Upper lobe of left lung (tissue), 6 donors: ENCODE data around the gene TMEM108. TPM values are rescaled to one million over a fixed set of nuclear protein-coding genes. Genes with fewer than 3 reads are reported as not detected.

ENCODE experiments used
- ATAC-seq, 2 donors: fragments of 200-7000 bp; cut with Tn5 transposase; one replicate each; pipeline ENCODE4 v1.9.1; 2022; ENCODE audit warnings: mild to moderate bottlenecking in 2 of 2, moderate library complexity in 2 of 2; ENCODE audit not compliant: low FRiP score in 2 of 2
- DNase-seq, 2 donors: peaks; one replicate each; pipeline ENCODE4 v3.0.0-alpha.2; 2019 to 2020
- H3K27ac ChIP-seq, 4 donors: fragments of 200-600 bp; sonication (generic); one replicate each; pipeline ENCODE4 v1.5.1; 2016 to 2019
- H3K27me3 ChIP-seq, 4 donors: fragments of 200-600 bp; sonication (generic); one replicate each; pipeline ENCODE4 v1.5.1; 2017 to 2019
- H3K36me3 ChIP-seq, 4 donors: fragments of 200-600 bp; sonication (generic); one replicate each; pipeline ENCODE4 v1.5.1; 2016 to 2019
- H3K4me1 ChIP-seq, 4 donors: fragments of 200-600 bp; sonication (generic); one replicate each; pipeline ENCODE4 v1.5.1; 2018 to 2019
- H3K4me3 ChIP-seq, 4 donors: fragments of 200-600 bp; sonication (generic); one replicate each; pipeline ENCODE4 v1.5.1; 2017 to 2019; ENCODE audit warnings: mild to moderate bottlenecking in 2 of 4, moderate library complexity in 1 of 4
- H3K9me3 ChIP-seq, 4 donors: fragments of 200-600 bp; sonication (generic); one replicate each; pipeline ENCODE4 v1.5.1; 2018 to 2019
- EP300 ChIP-seq, 4 donors: sonication (generic); formaldehyde crosslinking; IDR thresholded peaks; one replicate each; pipeline ENCODE4 v1.5.1; 2017; ENCODE audit warnings: antibody characterized with exemption in 4 of 4, control low read depth in 2 of 4
- POLR2A ChIP-seq, 4 donors: fragments of 450-650 bp; IDR thresholded peaks; one replicate each; pipeline ENCODE4 v1.5.1; 2016 to 2017; ENCODE audit warnings: antibody characterized with exemption in 4 of 4, mild to moderate bottlenecking in 2 of 4
- POLR2AphosphoS5 ChIP-seq, 2 donors: sonication (generic); formaldehyde crosslinking; IDR thresholded peaks; one replicate each; pipeline ENCODE4 v1.5.1; 2017; ENCODE audit warnings: antibody characterized with exemption in 2 of 2
- WGBS, 2 donors: methylation state at CpG; one replicate each; pipeline ENCODE4 v1.1.5; 2017 to 2018; 5-methylcytosine and 5-hydroxymethylcytosine counted together
- total RNA-seq, 6 donors: library from RNA; depleted of rRNA in 4 of 6; stranded (reverse); fragments of >200 nt in 4 of 6; gene quantifications; one replicate each; pipeline versions ENCODE4 v1.1.0 to v1.2.1, GENCODE V29; 2016 to 2021
- TF ChIP-seq, protein P1 (sequence below), 6 experiments: fragments of 450-650 bp in 4 of 6; fragments of 200-600 bp in 2 of 6; sonication (generic) in 2 of 6; IDR thresholded peaks; one replicate each; pipeline ENCODE4 v1.5.1; 2016 to 2019; ENCODE audit warnings: antibody characterized with exemption in 6 of 6
- donor health status: DM: no; HTN: no; CAD: no; lungs with moderate emphysema.
- donor health status: DM: no; HTN: yes; CAD: no; lungs with severe emphysema.

TMEM108 gene
- total RNA-seq, 6 donors from 2014 or later: 3.1 to 13.0 (median 7.9) TPM

- DNase-seq: no peak
- H3K9me3 ChIP-seq: no peaks in the 10 kb centered on the region
- H3K4me1 ChIP-seq: peaks cover 0 to 6% (median 6%) of the 10 kb centered on the region in 4 donors
- H3K4me3 ChIP-seq: no peak overlapping the region
- no peaks in the 10 kb centered on the region for H3K27me3 ChIP-seq
- no peak for ATAC-seq
- WGBS, 2 donors: 53 to 55% methylated on average over 5 of the region's 5 CpGs
- no peak for TF ChIP-seq POLR2AphosphoS5 (IDR thresholded peaks at IDR 0.05)
- TF ChIP-seq, protein P1, sequence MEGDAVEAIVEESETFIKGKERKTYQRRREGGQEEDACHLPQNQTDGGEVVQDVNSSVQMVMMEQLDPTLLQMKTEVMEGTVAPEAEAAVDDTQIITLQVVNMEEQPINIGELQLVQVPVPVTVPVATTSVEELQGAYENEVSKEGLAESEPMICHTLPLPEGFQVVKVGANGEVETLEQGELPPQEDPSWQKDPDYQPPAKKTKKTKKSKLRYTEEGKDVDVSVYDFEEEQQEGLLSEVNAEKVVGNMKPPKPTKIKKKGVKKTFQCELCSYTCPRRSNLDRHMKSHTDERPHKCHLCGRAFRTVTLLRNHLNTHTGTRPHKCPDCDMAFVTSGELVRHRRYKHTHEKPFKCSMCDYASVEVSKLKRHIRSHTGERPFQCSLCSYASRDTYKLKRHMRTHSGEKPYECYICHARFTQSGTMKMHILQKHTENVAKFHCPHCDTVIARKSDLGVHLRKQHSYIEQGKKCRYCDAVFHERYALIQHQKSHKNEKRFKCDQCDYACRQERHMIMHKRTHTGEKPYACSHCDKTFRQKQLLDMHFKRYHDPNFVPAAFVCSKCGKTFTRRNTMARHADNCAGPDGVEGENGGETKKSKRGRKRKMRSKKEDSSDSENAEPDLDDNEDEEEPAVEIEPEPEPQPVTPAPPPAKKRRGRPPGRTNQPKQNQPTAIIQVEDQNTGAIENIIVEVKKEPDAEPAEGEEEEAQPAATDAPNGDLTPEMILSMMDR (IDR thresholded peaks at IDR 0.05): no peak
- no peak for TF ChIP-seq POLR2A (IDR thresholded peaks at IDR 0.05)
- no peak for TF ChIP-seq EP300 (IDR thresholded peaks at IDR 0.05)
- no peaks in the 10 kb centered on the region for H3K36me3 ChIP-seq
- H3K27ac ChIP-seq: no peak overlapping the region
These were observed 405.6 kb downstream of the TMEM108 start for GRCh38 chr3:133443649-133444422.

DNA sequence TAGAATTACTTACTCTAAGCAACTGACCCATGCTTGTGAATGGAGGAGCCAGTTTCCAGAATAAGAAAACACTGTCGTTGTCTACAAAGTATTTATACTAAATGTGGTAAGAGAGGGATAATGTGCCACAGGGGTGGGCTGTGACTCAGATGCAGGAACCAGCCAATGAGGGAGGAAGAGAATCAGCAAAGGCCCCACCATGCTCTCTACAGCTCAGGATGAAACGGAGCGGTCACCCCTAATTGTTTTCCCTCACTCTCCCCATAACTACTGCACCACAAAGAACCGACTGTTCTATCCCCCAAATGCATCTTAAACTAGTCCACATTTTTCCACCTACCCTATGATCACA is 406.2 kb downstream of the TMEM108 start:
- TF ChIP-seq, protein P1 (IDR thresholded peaks at IDR 0.05): no peak
- TF ChIP-seq EP300 (IDR thresholded peaks at IDR 0.05): no peak
- no peak for TF ChIP-seq POLR2A (IDR thresholded peaks at IDR 0.05)
- no peak for TF ChIP-seq POLR2AphosphoS5 (IDR thresholded peaks at IDR 0.05)
- H3K36me3 ChIP-seq: no peaks in the 10 kb centered on the region
- H3K9me3 ChIP-seq: no peaks in the 10 kb centered on the region
- peaks cover 0 to 6% (median 6%) of the 10 kb centered on the region in 4 donors for H3K4me1 ChIP-seq
- no peaks in the 10 kb centered on the region for H3K27me3 ChIP-seq
- DNase-seq: no peak
- H3K27ac ChIP-seq: no peak overlapping the region
- ATAC-seq: no peak
- WGBS, 2 donors: 78 to 90% methylated on average over 4 of the region's 4 CpGs
- no peak overlapping the region for H3K4me3 ChIP-seq

- DNase-seq (no peak), ATAC-seq (no peak)
- WGBS, 2 donors: 94 to 95% methylated on average over 2 of the region's 2 CpGs
- Histone ChIP-seq H3K27ac (no peak overlapping the region), H3K9me3 (no peaks in the 10 kb centered on the region), H3K4me3 (no peak overlapping the region), H3K27me3 (no peaks in the 10 kb centered on the region), H3K4me1 (peaks cover 0 to 6% (median 6%) of the 10 kb centered on the region in 4 donors), H3K36me3 (no peaks in the 10 kb centered on the region)
- no peak for TF ChIP-seq EP300 (IDR thresholded peaks at IDR 0.05)
- TF ChIP-seq POLR2AphosphoS5 (IDR thresholded peaks at IDR 0.05): no peak
- TF ChIP-seq POLR2A (IDR thresholded peaks at IDR 0.05): no peak
- TF ChIP-seq, protein P1 (IDR thresholded peaks at IDR 0.05): no peak
These were observed 406.9 kb downstream of the TMEM108 start for GRCh38 chr3:133445108-133445507.
